GM21526 (cell line): ENCODE data around the gene MEOX1.
"Not testable (repeated sequence)": the region's sequence is repeated elsewhere in the genome, so short reads cannot be mapped to it uniquely, and the experiment has no call there.

Experiments
- ATAC-seq: cut with Tn5 transposase; IDR thresholded peaks from one replicate; pipeline ENCODE4 v1.9.1; 2021; ENCODE audit warnings: moderate library complexity; ENCODE audit not compliant: unreplicated experiment, low FRiP score

Gene MEOX1

GRCh38 chr17:43661699-43662412 lies at the start of gene MEOX1:
Gene MEOX1, minus strand, starts transcription at chr17:43661922. Its CDS starts 388 bp downstream, at chr17:43661534.
- no peak for ATAC-seq

GRCh38 chr17:43710101-43710500 lies 48.4 kb upstream of the MEOX1 start:
- no peak for ATAC-seq

GRCh38 chr17:43709210-43709609 lies 47.5 kb upstream of the MEOX1 start:
- no peak for ATAC-seq

- ATAC-seq = no peak
Measured at GRCh38 chr17:43707184-43707583, 45.5 kb upstream of the MEOX1 start.

GRCh38 chr17:43706235-43706634 lies 44.5 kb upstream of the MEOX1 start:
- ATAC-seq = no peak

- ATAC-seq = no peak
Measured at GRCh38 chr17:43703630-43704029, 41.9 kb upstream of the MEOX1 start.

- ATAC-seq = no peak
Measured at GRCh38 chr17:43702637-43703036, 40.9 kb upstream of the MEOX1 start.

GRCh38 chr17:43701318-43701743 lies 39.6 kb upstream of the MEOX1 start:
- no peak for ATAC-seq

- no peak for ATAC-seq
Measured at GRCh38 chr17:43699438-43699756, 37.7 kb upstream of the MEOX1 start.

- ATAC-seq = no peak
Measured at GRCh38 chr17:43698678-43699437, 37.1 kb upstream of the MEOX1 start.

GRCh38 chr17:43697937-43698336 lies 36.2 kb upstream of the MEOX1 start:
- ATAC-seq = no peak

- ATAC-seq = no peak
Measured at GRCh38 chr17:43696891-43697290, 35.2 kb upstream of the MEOX1 start.

- ATAC-seq = no peak
Measured at GRCh38 chr17:43695970-43696865, 34.5 kb upstream of the MEOX1 start.

GRCh38 chr17:43694081-43694870 lies 32.6 kb upstream of the MEOX1 start:
- ATAC-seq = peak; percentile 53

- ATAC-seq = no peak
Measured at GRCh38 chr17:43691317-43691693, 29.6 kb upstream of the MEOX1 start.

- ATAC-seq = no peak
Measured at GRCh38 chr17:43690624-43691316, 29.0 kb upstream of the MEOX1 start.

GRCh38 chr17:43689814-43690213 lies 28.1 kb upstream of the MEOX1 start:
- no peak for ATAC-seq

GRCh38 chr17:43689131-43689530 lies 27.4 kb upstream of the MEOX1 start:
- ATAC-seq = no peak

- not testable (repeated sequence) for ATAC-seq
Measured at GRCh38 chr17:43686957-43687356, 25.2 kb upstream of the MEOX1 start.
